Type B pancreatic cell (in vitro differentiated cells): ENCODE measurements around the gene TRPV6. TPM values are rescaled to one million over a fixed set of nuclear protein-coding genes. Genes with fewer than 3 reads are reported as not detected.

Source experiments
- DNase-seq: peaks from one replicate; pipeline ENCODE4 v3.0.0; 2021; ENCODE audit warnings: mixed read lengths; ENCODE audit not compliant: unreplicated experiment; ENCODE audit errors: extremely low spot score
- H3K27ac Mint-ChIP-seq: 2 replicates; pipeline ENCODE4 v1.8.0; 2021; ENCODE audit warnings: mild to moderate bottlenecking, mixed read lengths
- H3K27me3 Mint-ChIP-seq: 2 replicates; pipeline ENCODE4 v1.8.0; 2021; ENCODE audit warnings: mixed read lengths
- H3K36me3 Mint-ChIP-seq: 2 replicates; pipeline ENCODE4 v1.8.0; 2021; ENCODE audit warnings: mixed read lengths
- H3K4me1 Mint-ChIP-seq: one replicate; pipeline ENCODE4 v1.8.0; 2021; ENCODE audit warnings: mixed read lengths; ENCODE audit not compliant: unreplicated experiment
- H3K4me3 Mint-ChIP-seq: 2 replicates; pipeline ENCODE4 v1.8.0; 2021; ENCODE audit warnings: mild to moderate bottlenecking, mixed read lengths
- H3K9me3 Mint-ChIP-seq: 2 replicates; pipeline ENCODE4 v1.8.0; 2021; ENCODE audit warnings: mixed read lengths
- total RNA-seq: library from RNA; stranded (reverse); gene quantifications from 2 replicates; pipeline ENCODE4 v1.2.1, GENCODE V29; 2021; ENCODE audit warnings: low replicate concordance
- TF ChIP-seq, protein P1 (sequence below): fragments of 200-600 bp; sonication (generic); conservative IDR thresholded peaks from 2 replicates; pipeline ENCODE4 v1.5.0; 2021; ENCODE audit warnings: antibody characterized with exemption, mild to moderate bottlenecking

The TRPV6 gene
- total RNA-seq, 1 donor from 2014 or later: 8.1 TPM

DNA sequence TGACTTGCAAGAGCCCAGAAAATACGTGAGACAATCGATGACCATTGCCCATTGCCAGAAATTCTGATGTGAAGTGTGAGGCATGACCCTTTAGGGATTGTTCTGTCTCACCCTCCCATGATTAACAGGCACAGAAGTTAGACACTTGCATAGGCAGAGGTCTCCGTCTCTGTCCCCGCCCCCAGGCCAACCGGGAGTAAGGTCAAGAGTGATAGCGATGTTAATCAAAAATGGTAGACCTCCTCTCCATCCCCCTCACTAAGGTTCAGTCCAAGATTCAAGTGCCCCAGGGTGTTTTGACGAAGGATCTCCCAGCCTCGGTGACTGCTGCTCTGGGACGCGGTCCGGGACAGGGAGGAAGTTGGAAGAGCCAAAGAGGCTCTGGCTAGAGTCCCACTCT lies 22.7 kb upstream of the TRPV6 start:
- TF ChIP-seq, protein P1, sequence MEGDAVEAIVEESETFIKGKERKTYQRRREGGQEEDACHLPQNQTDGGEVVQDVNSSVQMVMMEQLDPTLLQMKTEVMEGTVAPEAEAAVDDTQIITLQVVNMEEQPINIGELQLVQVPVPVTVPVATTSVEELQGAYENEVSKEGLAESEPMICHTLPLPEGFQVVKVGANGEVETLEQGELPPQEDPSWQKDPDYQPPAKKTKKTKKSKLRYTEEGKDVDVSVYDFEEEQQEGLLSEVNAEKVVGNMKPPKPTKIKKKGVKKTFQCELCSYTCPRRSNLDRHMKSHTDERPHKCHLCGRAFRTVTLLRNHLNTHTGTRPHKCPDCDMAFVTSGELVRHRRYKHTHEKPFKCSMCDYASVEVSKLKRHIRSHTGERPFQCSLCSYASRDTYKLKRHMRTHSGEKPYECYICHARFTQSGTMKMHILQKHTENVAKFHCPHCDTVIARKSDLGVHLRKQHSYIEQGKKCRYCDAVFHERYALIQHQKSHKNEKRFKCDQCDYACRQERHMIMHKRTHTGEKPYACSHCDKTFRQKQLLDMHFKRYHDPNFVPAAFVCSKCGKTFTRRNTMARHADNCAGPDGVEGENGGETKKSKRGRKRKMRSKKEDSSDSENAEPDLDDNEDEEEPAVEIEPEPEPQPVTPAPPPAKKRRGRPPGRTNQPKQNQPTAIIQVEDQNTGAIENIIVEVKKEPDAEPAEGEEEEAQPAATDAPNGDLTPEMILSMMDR: no peak
- peaks cover 3% of the 10 kb centered on the region for H3K9me3 Mint-ChIP-seq
- DNase-seq: no peak
- H3K36me3 Mint-ChIP-seq: no peaks in the 10 kb centered on the region
- no peak overlapping the region for H3K4me3 Mint-ChIP-seq
- H3K27me3 Mint-ChIP-seq: no peaks in the 10 kb centered on the region
- H3K27ac Mint-ChIP-seq: no peak overlapping the region
- H3K4me1 Mint-ChIP-seq: no peaks in the 10 kb centered on the region

DNA sequence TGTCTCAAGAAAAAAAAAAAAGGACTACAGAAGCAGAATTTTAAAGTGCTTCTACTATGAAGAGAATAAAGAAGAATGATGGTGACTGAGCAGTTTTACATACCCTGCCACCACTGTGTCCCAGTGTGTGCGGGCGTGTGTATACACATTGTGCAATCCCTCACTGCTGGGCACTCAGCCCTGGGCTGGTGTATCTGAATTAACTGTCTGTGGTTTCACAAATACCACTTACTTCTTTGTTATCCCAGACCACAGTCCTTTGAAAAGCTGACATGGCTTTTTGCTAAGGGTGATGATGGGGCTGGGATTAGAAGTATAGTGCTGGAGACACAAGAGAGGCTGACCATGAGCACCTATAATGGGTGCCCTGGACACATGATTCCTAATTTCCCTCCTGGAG lies 21.1 kb upstream of the TRPV6 start:
- Mint-ChIP-seq H3K9me3 (peaks cover 3% of the 10 kb centered on the region), H3K4me3 (no peak overlapping the region), H3K27me3 (no peaks in the 10 kb centered on the region), H3K36me3 (no peaks in the 10 kb centered on the region), H3K4me1 (no peaks in the 10 kb centered on the region), H3K27ac (no peak overlapping the region)
- no peak for DNase-seq
- TF ChIP-seq, protein P1: no peak

DNA sequence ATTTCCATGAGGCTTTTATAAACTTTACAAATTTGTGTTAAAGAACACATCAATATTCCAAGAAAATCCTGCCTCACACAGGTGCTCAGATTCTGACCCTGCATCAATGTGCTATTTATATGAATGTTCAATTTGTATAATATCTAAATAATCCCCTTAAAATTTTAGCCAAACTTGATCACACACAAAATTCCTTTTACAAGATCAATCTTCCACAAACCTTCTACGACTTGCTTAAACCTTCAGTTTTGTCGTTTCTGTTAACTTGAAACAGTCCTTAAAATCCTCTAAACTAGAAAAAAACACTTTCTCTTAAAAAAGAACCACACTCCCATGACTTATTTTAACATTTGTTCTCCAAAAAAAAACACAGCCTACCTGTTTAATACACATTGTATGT lies 20.2 kb upstream of the TRPV6 start:
- Mint-ChIP-seq H3K27me3 (no peaks in the 10 kb centered on the region), H3K4me3 (no peak overlapping the region), H3K36me3 (no peaks in the 10 kb centered on the region), H3K27ac (no peak overlapping the region), H3K9me3 (peaks cover 3% of the 10 kb centered on the region), H3K4me1 (no peaks in the 10 kb centered on the region)
- DNase-seq: no peak
- TF ChIP-seq, protein P1: no peak

DNA sequence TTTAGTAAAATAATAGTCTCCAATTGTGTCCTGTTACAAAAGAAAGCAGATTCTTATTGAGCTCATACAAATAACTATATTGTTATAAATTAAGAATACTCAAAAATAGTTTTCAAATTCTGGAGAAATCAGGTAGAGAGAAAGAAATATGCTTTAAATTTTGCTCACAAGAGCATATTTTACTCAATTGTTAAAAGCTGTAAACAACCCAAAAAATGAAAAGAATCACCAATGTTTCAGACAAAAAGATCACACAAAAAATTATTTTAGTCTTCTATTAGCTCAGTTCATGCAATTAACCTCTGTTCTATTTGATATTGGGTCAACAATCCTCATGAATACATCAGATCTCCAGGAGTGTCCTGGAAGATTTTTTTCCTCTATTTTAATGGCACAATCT lies 18.6 kb upstream of the TRPV6 start:
- TF ChIP-seq, protein P1: no peak
- Mint-ChIP-seq H3K27ac (no peak overlapping the region), H3K4me1 (no peaks in the 10 kb centered on the region), H3K4me3 (no peak overlapping the region), H3K27me3 (no peaks in the 10 kb centered on the region), H3K9me3 (no peaks in the 10 kb centered on the region), H3K36me3 (no peaks in the 10 kb centered on the region)
- DNase-seq: no peak

DNA sequence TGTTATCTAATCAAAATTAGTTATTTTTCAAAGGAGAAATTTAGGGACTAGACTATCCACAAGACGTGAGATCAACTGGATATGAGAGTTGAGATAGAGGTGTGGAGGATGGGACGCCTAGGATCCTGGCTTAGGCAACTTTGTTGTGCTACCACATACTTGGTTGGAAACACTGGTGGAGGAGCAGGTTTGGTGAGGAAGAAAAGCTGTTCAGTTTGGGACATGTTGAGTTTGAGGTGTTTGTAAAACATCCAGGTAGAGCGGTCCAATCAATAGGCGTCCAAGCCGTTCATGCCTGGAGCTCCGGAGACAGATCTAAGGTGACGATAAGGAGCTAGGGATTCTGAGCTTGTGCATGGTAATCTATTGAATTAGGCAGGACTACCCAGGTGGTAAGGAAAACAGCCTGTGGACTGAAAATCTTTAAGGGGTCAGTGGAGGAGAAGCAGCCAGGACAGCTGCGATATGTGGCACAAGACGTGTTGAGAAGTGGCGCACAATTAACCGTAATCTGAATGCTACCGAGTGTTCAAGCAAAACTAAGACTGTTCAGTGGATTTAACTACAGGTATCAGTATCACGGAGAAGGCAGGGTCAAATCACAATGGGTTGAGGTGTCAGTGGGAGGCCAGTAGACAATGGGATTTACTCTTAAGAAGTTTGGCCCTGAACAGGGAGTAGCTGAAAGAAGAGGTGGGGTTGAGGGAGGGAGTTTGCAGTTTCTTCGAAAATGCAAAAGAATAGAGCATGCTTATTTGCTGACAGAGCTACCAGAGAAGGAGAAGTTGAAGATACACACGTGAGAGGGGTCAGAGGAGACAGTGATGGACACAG lies 16.1 kb upstream of the TRPV6 start:
- H3K9me3 Mint-ChIP-seq: no peaks in the 10 kb centered on the region
- no peak overlapping the region for H3K4me3 Mint-ChIP-seq
- H3K4me1 Mint-ChIP-seq: no peaks in the 10 kb centered on the region
- H3K27me3 Mint-ChIP-seq: peaks cover 3% of the 10 kb centered on the region
- no peak for DNase-seq
- H3K36me3 Mint-ChIP-seq: no peaks in the 10 kb centered on the region
- no peak overlapping the region for H3K27ac Mint-ChIP-seq
- TF ChIP-seq, protein P1: no peak
